Trophoblast cell (in vitro differentiated cells and primary cell): ENCODE results near the gene ADAMTSL1.

ENCODE experiments used
- DNase-seq, 2 donors: peaks; one replicate each; pipeline ENCODE4 v3.0.0-alpha.2; 2016
- H2AFZ ChIP-seq: 2 replicates; pipeline ENCODE4 v1.6.1; 2013; ENCODE audit warnings: low read length, moderate library complexity, mild to moderate bottlenecking; ENCODE audit not compliant: insufficient read depth, poor library complexity
- H2AK5ac ChIP-seq: 2 replicates; pipeline ENCODE4 v1.6.1; 2013; ENCODE audit warnings: mild to moderate bottlenecking, low read length
- H2BK120ac ChIP-seq: 2 replicates; pipeline ENCODE4 v1.6.1; 2013; ENCODE audit warnings: low read length, mild to moderate bottlenecking, moderate library complexity; ENCODE audit not compliant: insufficient read depth, poor library complexity
- H2BK12ac ChIP-seq: 2 replicates; pipeline ENCODE4 v1.6.1; 2013; ENCODE audit warnings: mild to moderate bottlenecking, low read length, moderate library complexity
- H2BK5ac ChIP-seq: 2 replicates; pipeline ENCODE4 v1.6.1; 2013; ENCODE audit warnings: low read length, low read depth, moderate library complexity, mild to moderate bottlenecking; ENCODE audit not compliant: poor library complexity
- H3K14ac ChIP-seq: 2 replicates; pipeline ENCODE4 v1.6.1; 2013; ENCODE audit warnings: mild to moderate bottlenecking, low read length
- H3K18ac ChIP-seq: 2 replicates; pipeline ENCODE4 v1.6.1; 2013; ENCODE audit warnings: mild to moderate bottlenecking, low read length
- H3K23ac ChIP-seq: 2 replicates; pipeline ENCODE4 v1.6.1; 2013; ENCODE audit warnings: low read length
- H3K27ac ChIP-seq: 2 replicates; pipeline ENCODE4 v1.5.1; 2013; ENCODE audit warnings: low read depth, mild to moderate bottlenecking, inconsistent platforms, low read length, moderate library complexity
- H3K27me3 ChIP-seq: 2 replicates; pipeline ENCODE4 v1.6.1; 2013; ENCODE audit warnings: inconsistent platforms, mild to moderate bottlenecking, low read length, moderate library complexity; ENCODE audit not compliant: insufficient read depth
- H3K36me3 ChIP-seq, 2 experiments: 1 replicate in 1 of 2; 2 replicates in 1 of 2; pipeline ENCODE4 v1.6.1; 2013; ENCODE audit warnings: low read length in 2 of 2, mild to moderate bottlenecking in 2 of 2, moderate library complexity in 1 of 2; ENCODE audit not compliant: insufficient read depth in 2 of 2, control insufficient read depth in 1 of 2
- H3K4ac ChIP-seq: 2 replicates; pipeline ENCODE4 v1.6.1; 2013; ENCODE audit warnings: low read depth, mild to moderate bottlenecking, low read length, moderate library complexity
- H3K4me1 ChIP-seq, 2 experiments: 1 replicate in 1 of 2; 2 replicates in 1 of 2; pipeline ENCODE4 v1.6.1; 2013; ENCODE audit warnings: low read length in 2 of 2, mild to moderate bottlenecking in 2 of 2, moderate library complexity in 1 of 2; ENCODE audit not compliant: insufficient read depth in 2 of 2, control insufficient read depth in 1 of 2
- H3K4me2 ChIP-seq: 2 replicates; pipeline ENCODE4 v1.6.1; 2013; ENCODE audit warnings: inconsistent platforms, mild to moderate bottlenecking, low read length, moderate library complexity
- H3K4me3 ChIP-seq: 2 replicates; pipeline ENCODE4 v1.5.1; 2013; ENCODE audit warnings: mild to moderate bottlenecking, low read depth, low read length, inconsistent platforms
- H3K79me1 ChIP-seq: one replicate; pipeline ENCODE4 v1.6.1; 2013; ENCODE audit warnings: low read length
- H3K79me2 ChIP-seq: 2 replicates; pipeline ENCODE4 v1.6.1; 2013; ENCODE audit warnings: low read length, mild to moderate bottlenecking; ENCODE audit not compliant: control insufficient read depth, insufficient read depth, poor library complexity
- H3K9ac ChIP-seq: 2 replicates; pipeline ENCODE4 v1.6.1; 2013; ENCODE audit warnings: mild to moderate bottlenecking, low read length
- H3K9me3 ChIP-seq: 2 replicates; pipeline ENCODE4 v1.6.1; 2013; ENCODE audit warnings: low read depth, mild to moderate bottlenecking, control low read depth, inconsistent platforms, low read length; ENCODE audit not compliant: insufficient read depth
- H4K12ac ChIP-seq: 2 replicates; pipeline ENCODE4 v1.6.1; 2013; ENCODE audit warnings: low read depth, mild to moderate bottlenecking, low read length, moderate library complexity
- H4K8ac ChIP-seq: 2 replicates; pipeline ENCODE4 v1.6.1; 2013; ENCODE audit warnings: low read depth, mild to moderate bottlenecking, low read length, moderate library complexity
- H4K91ac ChIP-seq: one replicate; pipeline ENCODE4 v1.6.1; 2013; ENCODE audit warnings: low read depth, mild to moderate bottlenecking, low read length, moderate library complexity
- WGBS: extraction: QIAGEN DNeasy Blood & Tissue Kit; methylation state at CpG from one replicate; pipeline ENCODE4 v1.1.7; 2013; ENCODE audit warnings: missing lambda C conversion rate; ENCODE audit not compliant: insufficient read length, insufficient coverage; ENCODE audit errors: extremely low coverage; 5-methylcytosine and 5-hydroxymethylcytosine counted together

The ADAMTSL1 gene

GRCh38 chr9:18910916-18911315 lies 437.0 kb downstream of the ADAMTSL1 start:
- Histone ChIP-seq H4K12ac (no peak overlapping the region), H3K79me2 (no peaks in the 10 kb centered on the region), H2BK12ac (no peak overlapping the region), H4K91ac (no peak overlapping the region), H3K23ac (no peak overlapping the region), H3K4me2 (no peak overlapping the region), H3K9me3 (no peaks in the 10 kb centered on the region), H2AK5ac (no peak overlapping the region), H3K4me1 (no peaks in the 10 kb centered on the region), H2AFZ (no peak overlapping the region), H2BK120ac (no peak overlapping the region), H3K36me3 (no peaks in the 10 kb centered on the region), H4K8ac (no peak overlapping the region), H3K27ac (no peak overlapping the region), H3K4ac (no peak overlapping the region), H3K27me3 (no peaks in the 10 kb centered on the region), H3K18ac (no peak overlapping the region), H3K79me1 (no peaks in the 10 kb centered on the region), H2BK5ac (no peak overlapping the region), H3K9ac (no peak overlapping the region), H3K4me3 (no peak overlapping the region), H3K14ac (no peak overlapping the region)
- WGBS: no CpG with 5 or more reads among the region's 6 CpGs
- no peak for DNase-seq

GRCh38 chr9:18911714-18912342 lies 437.9 kb downstream of the ADAMTSL1 start:
- Histone ChIP-seq H4K91ac (no peak overlapping the region), H3K79me1 (no peaks in the 10 kb centered on the region), H2AK5ac (no peak overlapping the region), H3K18ac (no peak overlapping the region), H3K27me3 (no peaks in the 10 kb centered on the region), H3K27ac (no peak overlapping the region), H2BK12ac (no peak overlapping the region), H2AFZ (no peak overlapping the region), H3K79me2 (no peaks in the 10 kb centered on the region), H3K14ac (no peak overlapping the region), H3K4me1 (no peaks in the 10 kb centered on the region), H3K36me3 (no peaks in the 10 kb centered on the region), H3K4ac (no peak overlapping the region), H4K12ac (no peak overlapping the region), H2BK120ac (no peak overlapping the region), H3K4me2 (no peak overlapping the region), H4K8ac (no peak overlapping the region), H3K9ac (no peak overlapping the region), H2BK5ac (no peak overlapping the region), H3K9me3 (no peaks in the 10 kb centered on the region), H3K23ac (no peak overlapping the region), H3K4me3 (no peak overlapping the region)
- no peak for DNase-seq
- no CpG with 5 or more reads among the region's 9 CpGs for WGBS

- no peaks in the 10 kb centered on the region for H3K36me3 ChIP-seq
- H2BK12ac ChIP-seq: no peak overlapping the region
- no peak overlapping the region for H4K91ac ChIP-seq
- H3K9me3 ChIP-seq: no peaks in the 10 kb centered on the region
- no peak overlapping the region for H2BK120ac ChIP-seq
- H2AFZ ChIP-seq: no peak overlapping the region
- H3K79me1 ChIP-seq: no peaks in the 10 kb centered on the region
- H4K8ac ChIP-seq: no peak overlapping the region
- DNase-seq: no peak
- no peak overlapping the region for H3K4me2 ChIP-seq
- H3K23ac ChIP-seq: no peak overlapping the region
- no peaks in the 10 kb centered on the region for H3K79me2 ChIP-seq
- no peak overlapping the region for H4K12ac ChIP-seq
- H3K27ac ChIP-seq: no peak overlapping the region
- no peaks in the 10 kb centered on the region for H3K27me3 ChIP-seq
- H3K18ac ChIP-seq: no peak overlapping the region
- H3K14ac ChIP-seq: no peak overlapping the region
- no peak overlapping the region for H2BK5ac ChIP-seq
- no peak overlapping the region for H2AK5ac ChIP-seq
- no CpG with 5 or more reads among the region's 4 CpGs for WGBS
- H3K4ac ChIP-seq: no peak overlapping the region
- H3K9ac ChIP-seq: no peak overlapping the region
- H3K4me1 ChIP-seq: peaks cover 3 to 4% of the 10 kb centered on the region in 2 experiments
- no peak overlapping the region for H3K4me3 ChIP-seq
These were observed 446.5 kb downstream of the ADAMTSL1 start for GRCh38 chr9:18920141-18921084.

- no peak overlapping the region for H3K14ac ChIP-seq
- H3K36me3 ChIP-seq: no peaks in the 10 kb centered on the region
- H3K27ac ChIP-seq: no peak overlapping the region
- no peaks in the 10 kb centered on the region for H3K9me3 ChIP-seq
- H2AFZ ChIP-seq: no peak overlapping the region
- H3K79me2 ChIP-seq: no peaks in the 10 kb centered on the region
- no peak overlapping the region for H2BK5ac ChIP-seq
- H3K4me3 ChIP-seq: no peak overlapping the region
- no peak overlapping the region for H4K12ac ChIP-seq
- DNase-seq: no peak
- H3K4me2 ChIP-seq: no peak overlapping the region
- H2BK12ac ChIP-seq: no peak overlapping the region
- H3K4me1 ChIP-seq: peaks cover 3 to 4% of the 10 kb centered on the region in 2 experiments
- no peak overlapping the region for H3K9ac ChIP-seq
- H3K4ac ChIP-seq: no peak overlapping the region
- no peak overlapping the region for H3K23ac ChIP-seq
- no peaks in the 10 kb centered on the region for H3K27me3 ChIP-seq
- H4K91ac ChIP-seq: no peak overlapping the region
- no peak overlapping the region for H2AK5ac ChIP-seq
- H2BK120ac ChIP-seq: no peak overlapping the region
- no peaks in the 10 kb centered on the region for H3K79me1 ChIP-seq
- H4K8ac ChIP-seq: no peak overlapping the region
- no peak overlapping the region for H3K18ac ChIP-seq
- WGBS: no CpG with 5 or more reads among the region's 7 CpGs
These were observed 447.6 kb downstream of the ADAMTSL1 start for GRCh38 chr9:18921366-18922075.
